CD4-positive, CD25-positive, alpha-beta regulatory T cell (primary cell): ENCODE results near the gene NRP2. TPM values are rescaled to one million over a fixed set of nuclear protein-coding genes. Genes with fewer than 3 reads are reported as not detected.
A peak's percentile ranks its signal among the peaks of the same experiment; 100 is the strongest.

ENCODE experiments used
- ATAC-seq, 2 donors: fragments of 150-1000 bp; cut with Tn5 transposase; one replicate each; pipeline ENCODE4 v1.10.0; 2021; ENCODE audit warnings: low read depth in 2 of 2, moderate number of reproducible peaks in 2 of 2, moderate library complexity in 1 of 2
- DNase-seq, 3 donors: peaks; one replicate each; pipeline versions ENCODE4 v3.0.0 to v3.0.0-alpha.2; 2012 to 2022; ENCODE audit warnings: mixed read lengths in 1 of 3
- H3K27ac ChIP-seq: one replicate; pipeline ENCODE4 v1.7.0; 2013; ENCODE audit warnings: mild to moderate bottlenecking, low read length; ENCODE audit not compliant: insufficient read depth, poor library complexity, severe bottlenecking
- H3K27me3 ChIP-seq: one replicate; pipeline ENCODE4 v1.7.0; 2013; ENCODE audit warnings: low read length; ENCODE audit not compliant: control insufficient read depth, insufficient read depth
- H3K36me3 ChIP-seq: one replicate; pipeline ENCODE4 v1.7.0; 2013; ENCODE audit warnings: mild to moderate bottlenecking, low read length, moderate library complexity; ENCODE audit not compliant: control insufficient read depth, insufficient read depth
- H3K4me1 ChIP-seq: 2 replicates; pipeline ENCODE4 v1.7.0; 2013; ENCODE audit warnings: mild to moderate bottlenecking, low read length; ENCODE audit not compliant: insufficient read depth, control insufficient read depth, poor library complexity, severe bottlenecking
- H3K4me3 ChIP-seq: one replicate; pipeline ENCODE4 v1.7.0; 2013; ENCODE audit warnings: low read depth, mild to moderate bottlenecking, low read length, moderate library complexity
- H3K9me3 ChIP-seq, 2 experiments: 1 replicate in 1 of 2; 2 replicates in 1 of 2; pipeline ENCODE4 v1.7.0; 2013; ENCODE audit warnings: low read length in 2 of 2, mild to moderate bottlenecking in 1 of 2, moderate library complexity in 1 of 2; ENCODE audit not compliant: control insufficient read depth in 2 of 2
- H3K27ac Mint-ChIP-seq, 3 donors: one replicate each; pipeline ENCODE4 v1.8.0; 2020 to 2022; ENCODE audit warnings: mild to moderate bottlenecking in 3 of 3, mixed read lengths in 3 of 3, moderate library complexity in 2 of 3
- H3K27me3 Mint-ChIP-seq: one replicate; pipeline ENCODE4 v1.8.0; 2022; ENCODE audit warnings: mild to moderate bottlenecking, mixed read lengths
- H3K36me3 Mint-ChIP-seq: one replicate; pipeline ENCODE4 v1.8.0; 2020; ENCODE audit warnings: mixed read lengths
- H3K4me1 Mint-ChIP-seq, 4 donors: one replicate each; pipeline ENCODE4 v1.8.0; 2020 to 2022; ENCODE audit warnings: mixed read lengths in 4 of 4, mild to moderate bottlenecking in 1 of 4
- H3K4me3 Mint-ChIP-seq, 4 donors: one replicate each; pipeline ENCODE4 v1.8.0; 2020 to 2022; ENCODE audit warnings: mild to moderate bottlenecking in 4 of 4, mixed read lengths in 4 of 4, moderate library complexity in 3 of 4
- H3K9me3 Mint-ChIP-seq, 7 donors: one replicate each; pipeline ENCODE4 v1.8.0; 2020 to 2022; ENCODE audit warnings: mixed read lengths in 7 of 7, mild to moderate bottlenecking in 3 of 7, moderate library complexity in 2 of 7
- polyA plus RNA-seq, 4 donors: library from polyadenylated mRNA; unstranded; fragments of 300-500 nt; fragmentation: Illumina TruSeq; gene quantifications; one replicate each; pipeline ENCODE4 v1.2.3, GENCODE V29; 2021
- total RNA-seq: library from RNA; stranded (reverse); gene quantifications from one replicate; pipeline ENCODE4 v1.2.3, GENCODE V29; 2022

Gene NRP2
- total and polyA plus RNA-seq, 5 donors from 2014 or later: 0.64 TPM; not detected in 4

GRCh38 chr2:205683502-205684367 is 1.4 kb downstream of the NRP2 start:
- Histone ChIP-seq H3K27ac (no peak overlapping the region), H3K9me3 (no peaks in the 10 kb centered on the region), H3K4me3 (no peak overlapping the region), H3K4me1 (peaks cover 7% of the 10 kb centered on the region), H3K36me3 (no peaks in the 10 kb centered on the region), H3K27me3 (peaks cover 36% of the 10 kb centered on the region)
- Mint-ChIP-seq H3K27me3 (peaks cover 88% of the 10 kb centered on the region), H3K4me3 (peak overlapping the region in 2 of 4 donors; percentile 1 to 44), H3K27ac (no peak overlapping the region), H3K36me3 (no peaks in the 10 kb centered on the region), H3K9me3 (peaks cover 0 to 3% (median 0%) of the 10 kb centered on the region in 7 donors), H3K4me1 (peaks cover 0 to 35% (median 7%) of the 10 kb centered on the region in 4 donors)
- ATAC-seq (no peak), DNase-seq (no peak)

GRCh38 chr2:205684871-205685313 is 2.6 kb downstream of the NRP2 start:
- no peaks in the 10 kb centered on the region for H3K36me3 ChIP-seq
- peaks cover 36% of the 10 kb centered on the region for H3K27me3 ChIP-seq
- no peak overlapping the region for H3K4me3 ChIP-seq
- H3K36me3 Mint-ChIP-seq: no peaks in the 10 kb centered on the region
- peaks cover 0 to 35% (median 7%) of the 10 kb centered on the region in 4 donors for H3K4me1 Mint-ChIP-seq
- no peak for DNase-seq
- H3K27me3 Mint-ChIP-seq: peaks cover 92% of the 10 kb centered on the region
- H3K4me3 Mint-ChIP-seq: peak overlapping the region in 1 of 4 donors; percentile 16
- H3K9me3 Mint-ChIP-seq: peaks cover 0 to 3% (median 0%) of the 10 kb centered on the region in 7 donors
- H3K4me1 ChIP-seq: peaks cover 7% of the 10 kb centered on the region
- H3K27ac Mint-ChIP-seq: no peak overlapping the region
- H3K9me3 ChIP-seq: no peaks in the 10 kb centered on the region
- no peak for ATAC-seq
- no peak overlapping the region for H3K27ac ChIP-seq

DNA sequence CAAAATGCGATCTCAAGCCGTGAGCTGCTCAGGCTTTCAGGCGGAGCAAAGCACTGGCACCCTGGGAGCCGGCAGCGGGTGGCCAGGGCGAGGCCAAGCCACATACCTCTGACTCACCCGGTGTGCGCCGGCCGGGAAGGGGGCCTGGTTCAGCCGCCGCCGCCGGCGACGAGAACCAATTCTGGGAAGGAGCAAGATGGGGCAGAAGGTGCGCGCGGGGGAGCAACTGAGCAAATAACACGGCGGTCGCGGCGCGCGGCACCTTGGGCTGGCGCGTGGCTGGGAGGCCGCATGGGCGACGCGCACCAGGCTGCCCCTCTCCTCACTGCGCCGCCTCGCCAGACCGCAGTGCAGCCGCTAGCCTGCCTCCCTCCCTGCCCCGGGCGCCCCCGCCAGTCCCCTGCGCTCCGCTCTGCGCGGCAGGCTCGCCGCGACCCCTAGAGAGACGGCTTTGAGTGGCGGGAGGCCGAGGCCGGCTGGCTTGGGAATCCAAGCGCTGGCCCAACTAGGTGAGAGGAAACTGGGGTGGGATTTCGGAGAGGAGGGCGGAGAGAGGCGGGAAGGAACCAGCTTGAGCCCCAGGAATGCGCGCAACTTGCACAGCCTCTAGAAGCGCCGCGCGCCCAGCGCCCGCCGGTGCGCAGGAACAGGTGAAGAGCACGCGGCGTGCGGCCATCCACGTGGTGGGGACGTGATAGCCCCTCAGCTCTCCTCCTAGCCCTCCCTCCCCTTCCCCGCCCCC is 3.2 kb downstream of the NRP2 start:
- no peaks in the 10 kb centered on the region for H3K36me3 ChIP-seq
- H3K4me3 ChIP-seq: no peak overlapping the region
- peaks cover 89% of the 10 kb centered on the region for H3K27me3 Mint-ChIP-seq
- no peak overlapping the region for H3K27ac ChIP-seq
- H3K4me1 Mint-ChIP-seq: peaks cover 0 to 33% (median 7%) of the 10 kb centered on the region in 4 donors
- ATAC-seq (no peak), DNase-seq (no peak)
- H3K27ac Mint-ChIP-seq: no peak overlapping the region
- peaks cover 0 to 3% (median 0%) of the 10 kb centered on the region in 7 donors for H3K9me3 Mint-ChIP-seq
- H3K4me1 ChIP-seq: peaks cover 7% of the 10 kb centered on the region
- no peaks in the 10 kb centered on the region for H3K36me3 Mint-ChIP-seq
- H3K4me3 Mint-ChIP-seq: peak overlapping the region in 3 of 4 donors; percentile 53 to 70 (median 61)
- H3K9me3 ChIP-seq: no peaks in the 10 kb centered on the region
- H3K27me3 ChIP-seq: peaks cover 32% of the 10 kb centered on the region

- Histone ChIP-seq H3K4me1 (peaks cover 7% of the 10 kb centered on the region), H3K9me3 (no peaks in the 10 kb centered on the region), H3K27ac (no peak overlapping the region), H3K36me3 (no peaks in the 10 kb centered on the region), H3K4me3 (no peak overlapping the region), H3K27me3 (peaks cover 26% of the 10 kb centered on the region)
- Mint-ChIP-seq H3K9me3 (peaks cover 0 to 3% (median 0%) of the 10 kb centered on the region in 7 donors), H3K27me3 (peaks cover 86% of the 10 kb centered on the region), H3K27ac (no peak overlapping the region), H3K4me3 (peak overlapping the region in 2 of 4 donors; percentile 53 to 70), H3K36me3 (no peaks in the 10 kb centered on the region), H3K4me1 (peaks cover 0 to 33% (median 7%) of the 10 kb centered on the region in 4 donors)
- ATAC-seq (no peak), DNase-seq (no peak)
These were observed 3.9 kb downstream of the NRP2 start for GRCh38 chr2:205686056-205686782.

- H3K9me3 Mint-ChIP-seq: peaks cover 0 to 3% (median 0%) of the 10 kb centered on the region in 7 donors
- peaks cover 20% of the 10 kb centered on the region for H3K27me3 ChIP-seq
- ATAC-seq (no peak), DNase-seq (no peak)
- no peak overlapping the region for H3K27ac Mint-ChIP-seq
- H3K36me3 Mint-ChIP-seq: no peaks in the 10 kb centered on the region
- no peak overlapping the region for H3K4me3 ChIP-seq
- H3K36me3 ChIP-seq: no peaks in the 10 kb centered on the region
- H3K9me3 ChIP-seq: no peaks in the 10 kb centered on the region
- H3K27ac ChIP-seq: no peak overlapping the region
- peaks cover 81% of the 10 kb centered on the region for H3K27me3 Mint-ChIP-seq
- H3K4me1 Mint-ChIP-seq: peaks cover 0 to 27% (median 2%) of the 10 kb centered on the region in 4 donors
- H3K4me3 Mint-ChIP-seq: peak overlapping the region in 1 of 4 donors; percentile 29
- peaks cover 7% of the 10 kb centered on the region for H3K4me1 ChIP-seq
These were observed 4.7 kb downstream of the NRP2 start for GRCh38 chr2:205686783-205687640.

- Mint-ChIP-seq H3K27ac (no peak overlapping the region), H3K4me1 (peaks cover 0 to 25% (median 2%) of the 10 kb centered on the region in 4 donors)
These were observed 5.3 kb downstream of the NRP2 start for GRCh38 chr2:205687641-205687956.

More at GRCh38 chr2:205687641-205687956, 5.3 kb downstream of the NRP2 start:
- ATAC-seq (no peak), DNase-seq (no peak)
- H3K27ac ChIP-seq: no peak overlapping the region
- Mint-ChIP-seq H3K36me3 (no peaks in the 10 kb centered on the region), H3K27me3 (peaks cover 75% of the 10 kb centered on the region), H3K4me3 (no peak overlapping the region), H3K9me3 (peaks cover 0 to 3% (median 0%) of the 10 kb centered on the region in 7 donors)
- peaks cover 7% of the 10 kb centered on the region for H3K4me1 ChIP-seq
- no peak overlapping the region for H3K4me3 ChIP-seq
- H3K27me3 ChIP-seq: peaks cover 23% of the 10 kb centered on the region
- no peaks in the 10 kb centered on the region for H3K9me3 ChIP-seq
- no peaks in the 10 kb centered on the region for H3K36me3 ChIP-seq
